Fibroblast of skin of right quadriceps (primary cell): ENCODE data around the gene RGS19.
"Not testable (repeated sequence)": the region's sequence is repeated elsewhere in the genome, so short reads cannot be mapped to it uniquely, and the experiment has no call there.

Experiments
- DNase-seq: peaks from one replicate; pipeline ENCODE4 v3.0.0-alpha.2; 2013

RGS19 gene

GRCh38 chr20:64092258-64093012 lies 13.1 kb upstream of the RGS19 start:
- DNase-seq = no peak

GRCh38 chr20:64091770-64092169 lies 12.5 kb upstream of the RGS19 start:
- no peak for DNase-seq

- no peak for DNase-seq
Measured at GRCh38 chr20:64091340-64091739, 12.0 kb upstream of the RGS19 start.

- no peak for DNase-seq
Measured at GRCh38 chr20:64090165-64090564, 10.8 kb upstream of the RGS19 start.

- not testable (repeated sequence) for DNase-seq
Measured at GRCh38 chr20:64088586-64088985, 9.3 kb upstream of the RGS19 start.

GRCh38 chr20:64087226-64087825 lies 8.0 kb upstream of the RGS19 start:
- DNase-seq = not testable (repeated sequence)

GRCh38 chr20:64086801-64087200 lies 7.5 kb upstream of the RGS19 start:
- DNase-seq = no peak

- no peak for DNase-seq
Measured at GRCh38 chr20:64084685-64085152, 5.4 kb upstream of the RGS19 start.

- DNase-seq = no peak
Measured at GRCh38 chr20:64083804-64084684, 4.7 kb upstream of the RGS19 start, which contains the start of gene LKAAEAR1. TSS of gene LKAAEAR1 (minus strand) at chr20:64084398. CDS start at chr20:64084219, 179 bp downstream.

- peak; percentile 68 for DNase-seq
Measured at GRCh38 chr20:64083378-64083803, 4.1 kb upstream of the RGS19 start.

- DNase-seq = no peak
Measured at GRCh38 chr20:64082820-64083377, 3.6 kb upstream of the RGS19 start.

GRCh38 chr20:64082126-64082731 lies 2.9 kb upstream of the RGS19 start:
- no peak for DNase-seq

GRCh38 chr20:64081624-64081964 lies 2.3 kb upstream of the RGS19 start:
- no peak for DNase-seq

- no peak for DNase-seq
Measured at GRCh38 chr20:64080813-64081623, 1.7 kb upstream of the RGS19 start.

GRCh38 chr20:64080013-64080812 lies 895 bp upstream of the RGS19 start, which contains the start of gene OPRL1:
TSS of gene OPRL1 (plus strand) at chr20:64080082. CDS start at chr20:64092721, 12,639 bp downstream.
- no peak for DNase-seq

GRCh38 chr20:64078934-64079272 lies 415 bp downstream of the RGS19 start:
- DNase-seq = no peak

GRCh38 chr20:64077876-64078551 lies 1.3 kb downstream of the RGS19 start:
- no peak for DNase-seq

GRCh38 chr20:64077541-64077875 lies 1.8 kb downstream of the RGS19 start:
- DNase-seq = no peak

GRCh38 chr20:64077094-64077493 lies 2.2 kb downstream of the RGS19 start:
- DNase-seq = no peak
